K562 (cell line): Measurements from ENCODE around the gene MIEN1.

Experiments
- MEF2A ChIP-seq: IDR thresholded peaks from 2 replicates; pipeline ENCODE4 v1.6.1; 2011; ENCODE audit warnings: low read depth, mild to moderate bottlenecking, low read length, moderate library complexity; ENCODE audit not compliant: control insufficient read depth
- NRF1 ChIP-seq, 2 experiments: fragments of 450-650 bp; IDR thresholded peaks in 1 of 2; conservative IDR thresholded peaks in 1 of 2; 2 replicates each; pipeline ENCODE4 v1.6.1; 2014; ENCODE audit warnings: mild to moderate bottlenecking in 2 of 2
- POLR2H ChIP-seq: IDR thresholded peaks from 2 replicates; pipeline ENCODE4 v1.6.1; 2016; ENCODE audit warnings: missing genetic modification characterization, low read depth, mild to moderate bottlenecking, control low read depth, missing compliant biosample characterization, moderate library complexity
- ZFP1 ChIP-seq: fragments of 450-650 bp; formaldehyde crosslinking; IDR thresholded peaks from 2 replicates; pipeline ENCODE4 v1.4.0; 2020; ENCODE audit warnings: mild to moderate bottlenecking, mixed read lengths

GRCh38 chr17:39714234-39714633 lies 16.1 kb downstream of the MIEN1 start:
- no peak for TF ChIP-seq ZFP1 (CRISPR knock-in tag)
- TF ChIP-seq MEF2A, result no peak
- no peak for TF ChIP-seq POLR2H (tag)
- no peak for TF ChIP-seq NRF1 (conservative IDR thresholded peaks at IDR 0.05 in 1 of 2, IDR thresholded peaks at IDR 0.05 in 1 of 2)
